ENCODE measurements around the gene SNCA.

GRCh38 chr4:89681219-89681618 lies 155.7 kb downstream of the SNCA start:
- TF ChIP-seq POLR2A (IDR thresholded peaks at IDR 0.05) (no peak), CTCF (IDR thresholded peaks at IDR 0.05) (no peak)
